Stomach (tissue), 9 donors: ENCODE data around the gene IGFL3. TPM values are rescaled to one million over a fixed set of nuclear protein-coding genes. Genes with fewer than 3 reads are reported as not detected.
A peak's percentile ranks its signal among the peaks of the same experiment; 100 is the strongest.

Source experiments
- DNase-seq, 2 donors: peaks; one replicate each; pipeline versions ENCODE4 v3.0.0 to v3.0.0-alpha.2; 2013 to 2019
- H3K27ac ChIP-seq, 5 donors: fragments of 200-600 bp in 4 of 5; sonication (generic) in 4 of 5; one replicate each; pipeline ENCODE4 v1.5.1; 2013 to 2019; ENCODE audit warnings: mild to moderate bottlenecking in 1 of 5, moderate library complexity in 1 of 5
- H3K27me3 ChIP-seq, 3 donors: fragments of 200-600 bp; sonication (generic); one replicate each; pipeline ENCODE4 v1.5.1; 2017 to 2019; ENCODE audit warnings: mixed run types in 1 of 3
- H3K36me3 ChIP-seq, 4 donors: fragments of 200-600 bp; sonication (generic); 1 replicate in 3 of 4; 2 replicates in 1 of 4; pipeline ENCODE4 v1.5.1; 2016 to 2019
- H3K4me1 ChIP-seq, 4 donors: fragments of 200-600 bp; sonication (generic); one replicate each; pipeline ENCODE4 v1.5.1; 2016 to 2019
- H3K4me3 ChIP-seq, 4 donors: fragments of 200-600 bp; sonication (generic) in 3 of 4; one replicate each; pipeline ENCODE4 v1.5.1; 2016 to 2019; ENCODE audit warnings: mild to moderate bottlenecking in 1 of 4
- H3K9me3 ChIP-seq, 4 donors: fragments of 200-600 bp; sonication (generic); one replicate each; pipeline ENCODE4 v1.5.1; 2016 to 2019
- EP300 ChIP-seq: sonication (generic); formaldehyde crosslinking; IDR thresholded peaks from one replicate; pipeline ENCODE4 v1.6.1; 2017; ENCODE audit warnings: antibody characterized with exemption
- POLR2A ChIP-seq, 4 donors: fragments of 450-650 bp; IDR thresholded peaks; one replicate each; pipeline ENCODE4 v1.6.1; 2016; ENCODE audit warnings: antibody characterized with exemption in 4 of 4, control low read depth in 2 of 4, mild to moderate bottlenecking in 1 of 4, moderate library complexity in 1 of 4
- POLR2AphosphoS5 ChIP-seq, 3 donors: sonication (generic); formaldehyde crosslinking; IDR thresholded peaks; one replicate each; pipeline ENCODE4 v1.6.1; 2016; ENCODE audit warnings: antibody characterized with exemption in 3 of 3
- WGBS, 5 donors: extraction: QIAGEN DNeasy Blood & Tissue Kit in 3 of 5; methylation state at CpG; one replicate each; pipeline versions ENCODE4 v1.1.5 to v1.1.7; 2013 to 2018; 5-methylcytosine and 5-hydroxymethylcytosine counted together
- intact Hi-C: fragments of 100-400 bp; cut with DNase I; formaldehyde crosslinking; loops from one replicate; pipeline ENCODE4 v1.15.1; 2023; ENCODE audit warnings: low total_unique reads
- polyA plus RNA-seq, 3 donors: library from polyadenylated mRNA; stranded (reverse); fragments of 200-250 nt; gene quantifications; one replicate each; pipeline ENCODE4 v1.2.3, GENCODE V29; 2013
- total RNA-seq, 5 donors: library from RNA; depleted of rRNA; stranded (reverse); fragments of >200 nt; gene quantifications; one replicate each; pipeline versions ENCODE4 v1.1.0 to v1.2.3, GENCODE V29; 2014 to 2016
- TF ChIP-seq, protein P1 (sequence below), 7 experiments: fragments of 450-650 bp in 4 of 7; fragments of 200-600 bp in 3 of 7; sonication (generic) in 3 of 7; IDR thresholded peaks; one replicate each; pipeline ENCODE4 v1.5.1; 2016 to 2019; ENCODE audit warnings: antibody characterized with exemption in 7 of 7, control low read depth in 2 of 7, mild to moderate bottlenecking in 1 of 7
- donor health status: healthy with polysubstance abuse.
- donor health status: Bipolar disorder and iron deficiency.
- donor health status: healthy.

Gene IGFL3
- total and polyA plus RNA-seq, 8 donors: not detected

DNA sequence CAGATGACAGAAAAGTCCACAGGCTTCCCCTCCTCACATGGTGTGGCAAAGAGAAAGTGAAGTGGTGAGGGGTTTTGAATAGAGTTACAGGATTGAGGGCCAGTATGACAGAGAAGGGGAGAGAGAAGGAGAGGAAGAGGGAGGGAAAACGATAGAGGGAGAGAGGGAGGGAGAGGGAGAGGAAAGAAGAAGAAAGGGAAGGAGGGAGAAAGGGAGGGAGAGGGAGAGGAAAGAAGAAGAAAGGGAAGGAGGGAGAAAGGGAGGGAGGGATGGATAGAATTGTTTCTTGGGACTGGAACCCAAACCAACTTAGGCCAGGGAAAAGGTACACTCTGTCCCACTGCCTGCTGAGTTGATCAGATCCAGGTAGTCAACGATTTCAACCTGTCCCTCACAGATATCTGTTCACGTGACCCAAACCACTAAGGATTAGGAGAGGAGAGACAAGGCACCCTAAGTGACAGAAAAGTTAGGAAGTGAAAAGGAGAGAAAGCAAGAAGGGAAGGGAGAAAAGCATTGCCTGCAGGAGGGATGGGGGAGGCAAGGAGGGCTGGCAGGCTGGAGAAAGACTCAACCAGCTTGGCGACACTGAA lies 8.1 kb upstream of the IGFL3 start:
- peak overlapping the region in 4 of 5 donors; percentile 36 to 59 (median 48) for H3K27ac ChIP-seq
- DNase-seq: no peak
- peaks cover 0 to 19% (median 14%) of the 10 kb centered on the region in 4 donors for H3K4me1 ChIP-seq
- H3K4me3 ChIP-seq: no peak overlapping the region
- H3K9me3 ChIP-seq: no peaks in the 10 kb centered on the region
- H3K36me3 ChIP-seq: no peaks in the 10 kb centered on the region
- intact Hi-C loops: no loop called here
- no peaks in the 10 kb centered on the region for H3K27me3 ChIP-seq
- 72 to 81% (median 76%) methylated on average over 4 of the region's 4 CpGs for WGBS, 5 donors
- TF ChIP-seq, protein P1, sequence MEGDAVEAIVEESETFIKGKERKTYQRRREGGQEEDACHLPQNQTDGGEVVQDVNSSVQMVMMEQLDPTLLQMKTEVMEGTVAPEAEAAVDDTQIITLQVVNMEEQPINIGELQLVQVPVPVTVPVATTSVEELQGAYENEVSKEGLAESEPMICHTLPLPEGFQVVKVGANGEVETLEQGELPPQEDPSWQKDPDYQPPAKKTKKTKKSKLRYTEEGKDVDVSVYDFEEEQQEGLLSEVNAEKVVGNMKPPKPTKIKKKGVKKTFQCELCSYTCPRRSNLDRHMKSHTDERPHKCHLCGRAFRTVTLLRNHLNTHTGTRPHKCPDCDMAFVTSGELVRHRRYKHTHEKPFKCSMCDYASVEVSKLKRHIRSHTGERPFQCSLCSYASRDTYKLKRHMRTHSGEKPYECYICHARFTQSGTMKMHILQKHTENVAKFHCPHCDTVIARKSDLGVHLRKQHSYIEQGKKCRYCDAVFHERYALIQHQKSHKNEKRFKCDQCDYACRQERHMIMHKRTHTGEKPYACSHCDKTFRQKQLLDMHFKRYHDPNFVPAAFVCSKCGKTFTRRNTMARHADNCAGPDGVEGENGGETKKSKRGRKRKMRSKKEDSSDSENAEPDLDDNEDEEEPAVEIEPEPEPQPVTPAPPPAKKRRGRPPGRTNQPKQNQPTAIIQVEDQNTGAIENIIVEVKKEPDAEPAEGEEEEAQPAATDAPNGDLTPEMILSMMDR (IDR thresholded peaks at IDR 0.05): no peak
- TF ChIP-seq POLR2AphosphoS5 (IDR thresholded peaks at IDR 0.05) (no peak), POLR2A (IDR thresholded peaks at IDR 0.05) (no peak), EP300 (no peak)

DNA sequence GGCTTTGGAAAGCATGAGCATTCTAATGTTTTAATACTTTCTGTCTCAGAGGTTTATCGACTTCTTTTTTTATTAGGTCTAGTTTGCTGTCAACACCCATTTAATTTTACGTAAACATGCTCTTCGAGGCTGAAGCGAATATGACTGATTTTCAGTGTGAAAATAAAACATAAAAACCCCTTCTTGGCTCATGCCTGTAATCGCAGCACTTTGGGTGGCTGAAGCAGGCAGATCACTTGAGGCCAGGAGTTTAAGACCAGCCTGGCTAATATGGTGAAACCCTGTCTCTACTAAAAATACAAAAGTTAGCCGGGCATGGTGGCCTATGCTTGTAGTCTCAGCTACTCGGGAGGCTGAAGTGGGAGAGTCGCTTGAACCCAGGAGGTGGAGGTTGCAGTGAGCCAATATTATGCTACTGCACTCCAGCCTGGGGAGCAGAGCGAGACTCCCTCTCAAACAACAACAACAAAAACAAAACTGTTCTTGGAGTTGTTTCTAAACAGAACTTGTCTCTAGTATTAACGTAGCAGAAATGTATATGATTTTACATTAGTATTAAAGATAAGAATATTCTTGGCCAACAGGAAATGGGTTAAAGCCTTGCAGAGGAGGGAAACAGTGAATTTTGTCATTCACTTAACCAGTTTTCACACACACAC lies 7.1 kb upstream of the IGFL3 start:
- no peak overlapping the region for H3K4me3 ChIP-seq
- intact Hi-C loops: no loop called here

DNA sequence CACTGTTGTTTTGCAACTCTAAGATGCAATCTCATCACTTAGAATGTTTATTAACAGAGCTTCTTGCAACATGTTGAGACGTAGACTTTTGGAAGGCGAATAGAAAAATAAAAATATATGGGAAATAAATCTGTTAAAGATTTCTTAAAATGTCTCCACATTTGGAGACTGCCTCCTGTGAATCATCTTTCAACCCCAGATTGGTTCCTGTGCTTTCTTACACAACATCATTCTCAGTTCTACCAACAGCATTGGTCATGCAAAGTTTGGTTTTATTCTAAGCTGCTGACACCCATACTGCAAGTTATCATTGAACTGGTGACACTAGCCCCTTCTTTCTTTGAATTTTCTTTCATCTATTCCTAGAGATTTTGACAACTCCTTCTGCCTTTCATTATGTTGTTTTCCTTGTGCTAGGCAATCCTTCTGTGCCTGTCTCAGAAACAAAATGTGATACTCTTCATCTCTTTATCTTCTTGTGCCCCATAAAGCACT lies 1.6 kb upstream of the IGFL3 start:
- intact Hi-C loops: no loop called here
- H3K27ac ChIP-seq: no peak overlapping the region
- no peaks in the 10 kb centered on the region for H3K4me1 ChIP-seq
- H3K9me3 ChIP-seq: no peaks in the 10 kb centered on the region
- no peak for TF ChIP-seq EP300
- no peak for TF ChIP-seq POLR2AphosphoS5 (IDR thresholded peaks at IDR 0.05)
- TF ChIP-seq POLR2A (IDR thresholded peaks at IDR 0.05): no peak
- TF ChIP-seq, protein P1 (IDR thresholded peaks at IDR 0.05): no peak
- H3K36me3 ChIP-seq: no peaks in the 10 kb centered on the region
- peaks cover 0 to 10% (median 4%) of the 10 kb centered on the region in 3 donors for H3K27me3 ChIP-seq
- no peak for DNase-seq
- no peak overlapping the region for H3K4me3 ChIP-seq
- 77 to 96% (median 93%) methylated on average over 2 of the region's 2 CpGs for WGBS, 5 donors

More for the DNA sequence above, 7.1 kb upstream of the IGFL3 start:
- no peak overlapping the region for H3K27ac ChIP-seq
- no peaks in the 10 kb centered on the region for H3K27me3 ChIP-seq
- WGBS, 5 donors: 77 to 89% (median 84%) methylated on average over 10 of the region's 10 CpGs
- H3K4me1 ChIP-seq: peaks cover 0 to 19% (median 14%) of the 10 kb centered on the region in 4 donors
- DNase-seq: no peak
- no peaks in the 10 kb centered on the region for H3K36me3 ChIP-seq
- no peaks in the 10 kb centered on the region for H3K9me3 ChIP-seq
- TF ChIP-seq, protein P1 (IDR thresholded peaks at IDR 0.05): no peak

DNA sequence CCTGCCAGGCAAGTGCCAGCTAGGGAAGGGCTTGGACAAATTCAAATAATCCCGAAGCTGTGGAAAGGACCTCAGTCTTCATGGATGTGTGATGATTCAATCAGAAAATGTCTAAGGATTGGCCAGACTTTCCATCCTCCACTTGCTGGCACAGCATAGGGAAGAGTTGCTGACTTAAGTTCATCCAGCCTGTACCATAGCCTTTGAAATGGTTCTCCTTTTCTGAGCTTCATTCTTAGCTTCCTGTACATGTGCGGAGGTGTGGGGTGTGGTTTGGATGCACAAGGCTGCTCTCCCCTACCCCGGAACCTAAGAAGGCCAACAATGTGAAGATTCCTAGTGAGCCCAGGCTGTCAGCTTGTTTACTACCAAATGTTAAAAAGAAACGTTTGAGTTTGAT lies 959 bp upstream of the IGFL3 start:
- Histone ChIP-seq H3K27ac (no peak overlapping the region), H3K27me3 (peaks cover 0 to 11% (median 4%) of the 10 kb centered on the region in 3 donors), H3K9me3 (no peaks in the 10 kb centered on the region), H3K4me3 (no peak overlapping the region), H3K4me1 (no peaks in the 10 kb centered on the region), H3K36me3 (no peaks in the 10 kb centered on the region)
- whole genome bisulfite sequencing, 5 donors: 63 to 77% (median 71%) methylated on average over 4 of the region's 4 CpGs
- no peak for TF ChIP-seq EP300
- TF ChIP-seq, protein P1 (IDR thresholded peaks at IDR 0.05): no peak
- no peak for TF ChIP-seq POLR2AphosphoS5 (IDR thresholded peaks at IDR 0.05)
- TF ChIP-seq POLR2A (IDR thresholded peaks at IDR 0.05): no peak
- intact Hi-C loops: no loop called here
- DNase-seq: no peak
